ENCODE measurements around the gene KLHL22.
"Not testable (repeated sequence)": the region's sequence is repeated elsewhere in the genome, so short reads cannot be mapped to it uniquely, and the experiment has no call there.

KLHL22 gene

DNA sequence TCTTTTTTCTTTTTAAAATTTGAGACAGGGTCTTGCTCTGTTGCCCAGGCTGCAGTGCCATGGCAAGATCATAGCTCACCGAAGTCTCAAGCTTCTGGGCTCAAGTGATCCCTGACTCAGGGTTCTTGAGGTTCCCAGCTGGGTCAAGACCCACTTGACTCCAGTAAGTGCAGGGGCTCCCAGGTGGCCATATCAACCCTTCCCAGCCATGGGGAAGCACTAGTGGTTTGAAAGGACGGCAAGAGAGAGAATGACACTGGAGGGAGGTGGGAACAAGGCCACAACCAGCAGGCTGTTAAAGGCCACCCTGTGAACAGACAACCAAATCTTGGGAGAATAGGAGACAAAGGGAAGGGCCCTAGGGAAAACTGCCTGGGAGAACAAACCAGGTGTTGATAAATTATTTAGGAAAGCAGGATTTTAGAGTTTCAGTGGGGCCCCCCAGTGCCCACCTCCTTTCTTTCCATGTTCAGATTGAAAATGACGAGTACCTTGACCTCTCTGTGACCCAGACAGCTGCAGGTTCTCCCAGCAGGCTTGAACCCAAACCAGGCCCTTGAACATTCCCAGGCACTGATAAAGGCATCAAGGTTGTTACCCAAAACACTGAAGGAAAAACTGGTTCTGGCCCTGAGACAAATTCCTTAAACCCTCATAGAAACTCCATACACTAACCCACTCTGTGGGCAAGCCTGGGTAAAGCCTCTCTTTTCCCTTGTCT is 28.8 kb downstream of the KLHL22 start:
- no peak for DNase-seq

DNA sequence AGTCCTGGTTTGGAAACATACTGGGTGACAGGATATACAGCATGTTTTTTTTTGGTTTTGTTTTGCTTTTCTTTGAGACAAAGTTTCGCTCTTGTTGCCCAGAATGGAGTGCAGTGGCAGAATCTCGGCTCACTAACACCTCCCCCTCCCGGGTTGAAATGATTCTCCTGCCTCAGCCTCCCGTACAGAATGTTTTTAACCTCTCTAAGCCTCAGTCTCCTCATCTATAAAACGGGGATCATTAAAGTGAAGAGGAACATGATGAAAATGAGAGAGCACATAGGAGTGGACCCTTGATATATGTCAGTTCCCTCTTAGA is 29.9 kb downstream of the KLHL22 start:
- DNase-seq = no peak

DNA sequence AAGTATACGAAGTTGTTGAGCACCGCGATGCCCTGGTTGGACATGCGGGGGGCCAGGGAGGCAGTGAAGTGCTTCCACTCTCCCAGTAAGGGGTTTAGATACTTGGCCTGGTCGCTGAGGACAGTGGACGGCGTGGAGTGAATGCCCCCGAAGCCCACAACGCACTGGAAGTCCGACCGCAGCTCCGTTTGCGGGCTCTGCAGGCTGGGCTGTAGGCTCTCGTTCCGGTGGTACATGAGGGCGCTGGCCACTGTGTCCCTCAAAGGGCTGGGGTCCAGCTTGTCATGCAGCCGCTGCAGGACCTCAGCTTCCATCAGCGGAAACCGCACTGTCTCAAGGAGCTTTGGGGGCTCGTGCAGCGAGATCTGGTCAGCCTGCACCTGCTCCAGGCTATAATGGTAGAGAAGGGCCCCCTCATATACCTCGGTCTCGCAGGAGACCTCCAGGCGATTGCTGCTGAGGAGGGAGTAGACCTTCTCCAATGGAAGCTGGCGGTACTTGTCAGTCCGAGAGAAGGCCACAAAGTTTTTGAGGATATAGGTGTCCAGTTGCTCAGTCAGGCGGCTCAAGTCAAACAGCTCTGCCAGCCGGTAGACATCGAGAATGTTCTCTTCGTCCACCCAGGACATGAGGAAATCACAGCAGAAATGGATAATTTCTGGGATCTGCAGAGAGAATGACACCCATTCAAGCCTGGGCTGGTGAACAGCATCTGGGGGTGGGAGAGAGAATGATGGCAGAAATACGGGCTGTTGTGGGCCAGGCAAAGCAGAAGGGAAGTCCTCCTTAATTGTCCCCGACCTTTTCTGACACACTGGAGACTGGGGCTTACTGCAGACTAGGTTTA is 30.5 kb downstream of the KLHL22 start:
- DNase-seq = no peak

DNA sequence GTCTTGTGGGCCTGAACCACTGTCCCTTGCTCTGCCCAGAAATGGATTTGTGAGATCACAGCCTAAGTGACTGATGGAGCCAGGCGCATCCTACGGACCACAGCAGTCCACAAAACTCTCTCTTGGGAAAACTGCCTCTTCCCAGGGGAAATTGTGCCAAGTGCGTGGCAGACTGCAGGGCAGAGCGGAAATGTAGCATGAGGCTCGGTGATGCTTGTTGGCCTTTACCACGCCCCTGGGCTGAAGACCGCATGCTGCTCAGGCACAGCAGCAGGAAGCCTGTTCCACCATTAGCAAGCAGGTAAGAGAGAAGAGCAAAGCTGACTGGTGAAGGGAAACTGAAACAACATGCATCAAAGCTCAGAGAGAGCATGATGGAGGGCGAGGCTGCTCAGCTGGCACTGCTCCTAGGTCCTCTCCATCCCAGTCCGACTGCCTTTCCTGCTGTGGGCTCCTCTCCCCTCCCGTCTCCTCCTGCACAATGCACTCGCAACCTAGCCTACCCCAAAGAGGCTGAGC is 31.4 kb downstream of the KLHL22 start:
- DNase-seq = no peak

DNA sequence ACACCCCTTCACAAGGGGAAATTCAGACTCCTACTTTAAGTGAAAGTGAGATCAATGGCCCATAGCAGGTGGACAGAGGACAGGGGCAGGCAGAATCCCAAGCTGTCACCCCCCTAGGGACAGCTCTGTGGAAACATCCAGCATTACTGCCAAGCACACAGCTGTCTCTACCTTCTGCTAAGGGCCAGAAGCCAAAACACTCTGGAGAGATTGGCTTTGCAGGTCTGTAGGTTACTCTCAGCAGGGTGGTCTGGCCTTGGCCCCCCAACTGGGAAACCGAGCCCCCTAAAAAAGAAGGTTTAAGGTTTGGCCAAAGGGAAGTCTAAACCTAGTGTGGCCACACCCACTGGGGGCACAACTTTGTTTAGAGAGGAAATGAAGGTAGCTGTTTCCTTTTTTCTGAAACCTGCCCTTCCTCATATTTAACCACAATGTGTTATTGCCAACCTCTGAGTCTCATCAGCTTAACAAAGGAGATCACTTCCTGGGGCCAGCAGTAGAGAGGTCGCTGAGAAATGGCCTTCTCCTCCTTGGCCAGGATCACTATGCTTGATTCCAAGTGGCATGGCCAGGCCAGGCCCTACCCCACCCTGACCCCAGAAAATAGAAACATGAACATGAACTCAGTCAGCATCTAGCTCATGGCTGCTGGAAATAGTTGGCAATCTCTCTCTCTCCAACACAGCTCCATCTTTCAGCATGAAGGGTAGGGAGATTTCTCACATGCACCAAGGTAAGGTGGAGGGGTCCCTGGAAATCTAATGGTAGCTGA is 32.1 kb downstream of the KLHL22 start:
- no peak for DNase-seq

DNA sequence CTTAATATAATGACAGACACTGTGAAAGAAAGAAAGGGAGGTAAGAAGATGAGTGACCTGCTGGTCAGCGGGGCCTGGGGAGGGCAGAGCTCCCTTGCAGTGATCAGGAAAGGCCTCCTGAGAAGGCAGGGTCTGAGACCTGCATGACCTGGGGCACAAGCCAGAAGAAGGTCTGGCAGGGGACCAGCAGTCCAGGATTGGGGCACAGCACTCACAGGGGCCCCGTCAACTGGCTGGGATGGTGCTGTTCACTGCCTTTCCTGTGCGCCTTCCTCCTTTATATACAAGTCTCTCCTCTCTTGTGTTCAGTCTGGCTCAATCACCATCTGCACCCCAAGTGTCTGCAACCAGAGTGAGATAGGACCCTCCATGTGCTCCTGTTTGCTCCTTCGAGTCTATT is 35.7 kb downstream of the KLHL22 start:
- DNase-seq = no peak

DNA sequence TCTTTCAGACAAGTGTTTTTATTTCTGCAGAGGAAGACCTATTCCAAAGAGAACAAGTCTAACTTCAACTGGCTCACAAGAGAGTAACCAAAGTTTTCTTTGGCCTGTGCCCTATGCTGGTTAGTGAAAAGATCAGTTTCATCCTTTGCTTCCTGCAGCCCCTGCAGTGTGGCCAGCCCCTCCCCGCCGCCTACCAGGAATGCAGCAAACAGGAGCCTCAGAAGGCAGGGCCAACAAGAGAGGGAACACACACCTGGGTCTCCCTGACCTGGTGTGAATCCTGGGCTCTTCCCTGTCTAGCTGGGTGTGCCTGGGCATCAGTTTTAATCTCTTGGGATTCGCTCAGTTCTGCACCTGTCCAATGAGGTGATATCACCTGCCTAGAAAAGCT is 36.4 kb downstream of the KLHL22 start:
- no peak for DNase-seq

DNA sequence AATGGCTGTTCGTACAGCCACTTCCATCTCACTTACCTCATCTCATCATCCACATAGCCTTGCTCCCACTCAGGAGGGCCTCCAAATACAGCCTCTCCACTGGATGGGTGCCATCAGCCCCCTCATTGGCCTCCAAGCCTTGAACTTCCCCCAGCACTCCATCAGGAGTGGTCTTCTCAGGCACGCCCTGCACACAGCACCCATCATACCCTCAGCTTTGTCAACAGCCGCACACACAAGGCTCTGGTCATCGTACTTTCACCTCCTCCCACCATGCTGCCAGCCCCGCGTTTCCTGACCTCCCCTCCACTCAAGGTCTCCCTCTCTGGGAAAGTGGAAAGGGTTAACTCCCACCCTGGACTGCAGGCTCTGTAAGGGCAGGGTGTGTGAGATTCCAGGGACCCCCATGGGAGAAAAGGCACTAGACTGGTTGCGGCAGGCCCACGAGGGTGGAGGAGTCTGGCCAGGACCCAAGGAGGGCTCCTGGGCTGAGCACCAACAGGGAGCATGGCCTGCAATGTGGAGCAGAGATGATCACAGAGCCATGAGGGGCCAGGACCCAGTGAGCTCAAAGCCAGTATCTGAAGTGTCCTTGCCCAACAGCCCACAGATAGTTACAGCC is 37.0 kb downstream of the KLHL22 start:
- DNase-seq = no peak

DNA sequence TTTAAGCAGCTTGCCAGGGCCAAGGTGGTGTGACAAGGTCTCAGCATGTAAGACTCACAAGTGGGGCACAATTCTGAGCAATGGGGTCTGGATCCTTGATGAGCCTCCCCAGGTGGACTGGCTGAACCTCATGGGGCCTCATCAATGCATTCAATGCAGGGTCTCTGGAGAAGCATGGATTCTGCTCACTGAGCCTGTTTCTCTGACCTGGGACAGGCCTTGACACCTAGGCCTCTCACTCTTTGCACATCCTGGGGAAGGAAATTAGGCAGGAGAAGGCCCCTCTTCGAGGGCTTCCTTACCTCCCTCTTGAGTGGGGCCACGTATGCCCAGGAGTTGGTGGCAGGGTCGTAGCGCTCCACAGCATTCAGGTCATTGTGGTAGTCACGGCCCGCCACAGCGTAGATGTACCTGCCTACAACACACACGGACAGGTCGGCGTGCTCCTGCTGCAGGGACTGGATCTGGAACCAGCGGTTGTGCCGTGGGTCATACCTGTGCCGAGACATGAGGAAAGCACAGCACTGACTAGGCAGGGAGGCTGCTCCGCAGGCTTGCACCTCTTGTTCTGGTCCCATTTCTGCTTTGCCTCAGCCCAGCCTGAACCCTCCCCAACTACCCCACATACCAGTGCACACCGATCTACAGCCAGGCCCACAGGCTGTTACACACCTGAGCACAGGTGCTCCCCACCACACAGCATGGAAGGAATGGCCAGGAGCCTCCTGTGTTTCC is 37.9 kb downstream of the KLHL22 start:
- DNase-seq = no peak

DNA sequence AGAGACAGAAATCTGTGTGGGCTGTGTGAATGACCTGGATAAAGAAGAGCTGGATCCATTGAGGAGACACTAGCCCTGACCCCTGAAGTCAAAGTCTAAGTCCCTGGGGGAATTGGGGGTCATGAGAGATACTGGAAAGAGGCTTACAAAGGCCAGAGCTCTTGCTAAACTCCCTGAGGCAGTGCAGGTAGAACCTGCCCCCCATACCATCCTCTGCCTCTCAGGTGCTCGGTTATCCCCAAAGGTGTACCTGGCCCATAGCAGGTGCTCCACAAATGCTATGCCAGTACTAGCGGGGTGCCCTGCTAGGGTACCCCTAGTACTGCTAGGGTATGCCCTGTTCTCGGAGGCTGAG is 38.9 kb downstream of the KLHL22 start:
- DNase-seq = no peak

DNA sequence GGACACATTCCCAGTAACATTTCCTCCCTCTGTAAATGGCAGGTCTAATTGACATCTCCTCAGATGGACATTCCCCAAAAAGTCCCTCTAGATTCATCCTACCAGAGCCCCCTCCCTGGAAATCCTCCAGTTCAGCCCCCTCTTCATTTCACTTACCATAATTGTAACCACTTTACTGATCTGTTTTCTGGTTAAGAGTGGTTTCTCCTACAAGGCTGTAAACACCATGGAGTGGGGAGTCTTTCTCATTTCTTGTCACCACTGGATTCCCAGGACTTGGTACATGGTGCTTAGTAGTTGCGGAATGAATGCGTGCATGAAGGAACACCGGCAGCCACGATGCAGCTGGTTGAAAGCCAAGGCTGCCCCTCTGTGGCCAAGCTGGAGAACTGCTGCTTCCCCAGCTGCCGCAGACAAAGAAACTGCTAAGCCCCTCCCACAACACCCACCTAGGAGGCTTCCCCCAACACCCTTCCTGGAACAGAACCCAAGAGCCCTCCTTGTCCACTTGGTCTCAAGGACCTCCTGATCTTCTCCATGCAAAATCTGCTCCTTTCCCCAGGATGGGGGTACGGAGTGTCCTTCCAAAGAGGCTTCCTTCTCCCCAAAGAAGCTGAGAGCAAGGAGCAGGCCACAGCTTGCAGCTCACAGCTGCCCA is 39.4 kb downstream of the KLHL22 start:
- no peak for DNase-seq

DNA sequence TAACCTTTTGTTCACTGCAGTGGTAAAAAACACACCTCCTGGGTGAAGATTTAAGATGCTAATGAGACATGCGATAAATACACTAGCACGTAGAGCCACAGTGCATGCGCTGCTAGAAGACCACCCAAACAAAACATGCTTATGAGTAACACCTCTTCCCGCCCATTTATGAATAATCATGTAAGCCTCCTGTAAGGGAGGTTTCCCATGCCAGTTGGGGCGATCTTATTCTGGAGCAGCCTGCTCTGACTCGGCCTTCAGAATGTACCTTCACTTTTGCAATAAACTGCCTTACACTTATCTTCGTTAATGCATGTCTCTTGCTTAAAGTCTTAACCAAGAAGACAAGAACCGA is 39.9 kb downstream of the KLHL22 start:
- DNase-seq = no peak

DNA sequence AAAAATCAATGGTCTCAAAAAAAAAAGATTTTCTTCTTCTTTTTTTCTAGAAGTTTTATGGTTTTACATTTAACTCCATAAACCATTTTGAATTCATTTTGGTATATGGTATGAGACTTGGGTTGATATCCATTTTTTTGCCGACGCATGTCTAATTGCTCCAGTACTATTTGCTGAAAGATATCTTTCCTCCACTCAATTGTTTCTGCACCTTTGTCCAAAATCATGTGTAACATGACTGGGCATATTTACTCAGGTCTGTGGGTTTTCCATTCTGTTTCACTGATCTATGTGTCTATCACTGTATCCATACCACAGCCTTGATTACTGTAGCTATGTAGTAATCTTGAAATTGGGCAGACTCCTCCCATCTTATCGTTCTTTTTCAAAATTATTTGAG is 42.4 kb downstream of the KLHL22 start:
- DNase-seq = no peak

DNA sequence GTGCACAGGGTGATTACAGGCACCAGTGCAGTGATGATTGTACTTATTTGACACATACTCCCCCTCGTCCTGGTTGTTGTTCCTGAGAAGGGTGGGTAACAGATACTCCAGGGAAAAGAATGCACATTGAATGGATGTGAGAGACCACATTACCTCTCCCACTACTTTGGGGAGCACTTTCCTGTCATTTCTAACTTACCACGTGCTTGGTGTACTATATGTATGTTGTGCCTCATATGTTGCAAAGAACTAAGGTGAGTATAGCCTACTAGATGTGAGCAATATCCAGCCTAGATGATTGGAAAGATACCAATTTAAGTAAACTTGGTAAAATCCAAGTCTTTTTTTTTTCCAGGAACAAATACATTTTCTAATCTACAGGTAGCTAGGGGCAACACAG is 43.7 kb downstream of the KLHL22 start:
- no peak for DNase-seq

DNA sequence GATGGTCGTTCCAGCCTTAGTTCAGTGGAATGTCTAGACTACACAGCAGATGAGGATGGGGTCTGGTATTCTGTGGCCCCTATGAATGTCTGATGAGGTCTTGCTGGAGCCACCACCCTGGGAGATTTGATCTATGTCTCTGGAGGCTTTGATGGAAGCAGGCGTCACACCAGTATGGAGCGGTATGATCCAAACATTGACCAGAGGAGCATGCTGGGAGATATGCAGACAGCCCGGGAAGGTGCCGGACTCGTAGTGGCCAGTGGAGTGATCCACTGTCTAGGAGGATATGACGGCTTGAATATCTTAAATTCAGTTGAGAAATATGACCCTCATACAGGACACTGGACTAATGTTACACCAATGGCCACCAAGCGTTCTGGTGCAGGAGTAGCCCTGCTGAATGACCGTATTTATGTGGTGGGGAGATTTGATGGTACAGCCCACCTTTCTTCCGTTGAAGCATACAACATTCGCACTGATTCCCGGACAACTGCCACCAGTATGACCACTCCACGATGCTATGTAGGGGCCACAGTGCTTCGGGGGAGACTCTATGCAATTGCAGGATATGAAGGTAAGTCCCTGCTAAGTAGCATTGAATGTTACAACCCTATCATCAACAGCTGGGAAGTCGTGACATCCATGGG is 44.3 kb downstream of the KLHL22 start:
- not testable (repeated sequence) for DNase-seq

DNA sequence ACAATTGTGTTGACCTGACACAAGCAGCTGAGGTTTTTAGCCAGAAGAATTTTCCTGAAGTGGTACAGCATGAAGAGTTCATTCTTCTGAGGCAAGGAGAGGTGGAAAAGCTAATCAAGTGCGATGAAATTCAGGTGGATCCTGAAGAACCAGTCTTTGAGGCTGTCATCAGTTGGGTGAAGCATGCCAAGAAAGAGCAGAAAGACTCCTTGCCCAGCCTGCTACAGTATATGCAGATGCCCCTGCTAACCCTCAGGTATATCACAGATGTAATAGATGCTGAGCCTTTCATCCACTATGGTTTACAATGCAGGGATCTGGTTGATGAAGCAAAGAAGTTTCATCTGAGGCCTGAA is 45.1 kb downstream of the KLHL22 start:
- DNase-seq = no peak

DNA sequence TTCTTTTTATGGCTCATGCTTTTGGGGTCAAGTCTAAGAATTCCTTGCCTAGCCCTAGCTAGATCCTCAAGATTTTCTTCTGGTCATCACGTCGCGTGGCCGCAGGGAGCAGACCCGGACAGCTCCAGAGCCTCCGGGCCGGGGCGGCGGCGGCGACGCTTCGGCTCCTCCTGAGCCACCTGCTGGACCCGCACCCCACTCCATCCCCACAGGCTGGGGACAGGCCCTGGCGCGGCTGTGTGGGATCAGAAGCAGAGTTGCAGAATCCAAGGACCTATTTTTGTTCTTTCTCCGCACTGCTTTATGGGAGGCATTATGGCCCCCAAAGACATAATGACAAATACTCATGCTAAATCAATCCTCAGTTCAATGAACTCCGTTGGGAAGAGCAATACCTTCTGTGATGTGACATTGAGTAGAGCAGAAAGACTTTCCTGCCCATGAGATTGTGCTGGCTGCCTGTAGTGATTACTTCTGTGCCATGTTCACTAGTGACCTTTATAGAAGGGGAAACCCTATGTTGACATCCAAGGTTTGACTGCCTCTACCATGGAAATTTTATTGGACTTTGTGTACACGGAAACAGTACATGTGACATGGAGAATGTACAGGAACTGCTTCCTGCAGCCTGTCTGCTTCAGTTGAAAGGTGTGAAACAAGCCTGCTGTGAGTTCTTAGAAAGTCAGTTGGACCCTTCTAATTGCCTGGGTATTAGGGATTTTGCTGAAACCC is 45.6 kb downstream of the KLHL22 start:
- no peak for DNase-seq

DNA sequence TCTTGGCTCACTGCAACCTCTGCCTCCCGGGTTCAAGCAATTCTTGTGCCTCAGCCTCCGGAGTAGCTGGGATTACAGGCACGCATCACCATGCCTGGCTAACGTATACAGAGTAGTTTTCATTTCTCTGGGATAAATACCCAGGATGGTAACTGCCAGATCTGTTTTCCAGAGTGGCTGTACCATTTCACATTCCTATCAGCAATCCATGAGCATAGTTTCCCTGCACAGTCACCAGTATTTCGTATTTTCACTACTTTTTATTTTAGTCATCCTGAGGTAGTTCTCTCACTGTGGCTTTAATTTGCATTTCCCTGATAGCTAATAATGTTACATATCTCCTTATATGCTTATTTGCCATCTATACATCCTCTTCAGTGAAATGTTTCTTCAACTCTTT is 47.0 kb downstream of the KLHL22 start:
- no peak for DNase-seq

DNA sequence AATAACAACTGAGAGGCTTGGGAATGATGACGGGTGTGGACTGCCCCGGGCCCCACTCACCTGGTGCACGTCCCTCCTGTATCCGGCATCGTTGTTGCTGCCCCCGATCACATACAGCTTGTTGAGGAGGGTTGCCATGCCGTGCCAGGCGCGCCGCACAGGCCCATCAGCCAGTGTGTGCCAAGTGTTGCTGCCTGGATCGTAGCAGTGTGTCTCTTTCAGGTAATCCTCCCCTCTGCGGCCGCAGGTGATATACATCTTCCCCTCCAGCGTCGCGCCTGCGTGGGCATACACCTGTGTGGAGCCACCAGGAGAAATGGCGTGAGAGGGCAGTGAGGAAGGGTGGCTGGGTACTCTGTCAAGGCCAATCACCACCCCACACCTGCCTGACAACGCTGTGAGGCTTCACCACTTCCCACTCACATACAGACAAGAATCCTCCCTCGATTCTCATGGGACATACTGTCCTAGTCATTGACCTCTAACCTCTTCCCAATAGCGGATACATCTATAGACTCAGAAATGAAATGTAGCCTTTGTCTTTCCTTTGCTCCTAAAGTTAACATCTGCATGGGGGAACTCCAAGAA is 49.1 kb downstream of the KLHL22 start:
- no peak for DNase-seq

DNA sequence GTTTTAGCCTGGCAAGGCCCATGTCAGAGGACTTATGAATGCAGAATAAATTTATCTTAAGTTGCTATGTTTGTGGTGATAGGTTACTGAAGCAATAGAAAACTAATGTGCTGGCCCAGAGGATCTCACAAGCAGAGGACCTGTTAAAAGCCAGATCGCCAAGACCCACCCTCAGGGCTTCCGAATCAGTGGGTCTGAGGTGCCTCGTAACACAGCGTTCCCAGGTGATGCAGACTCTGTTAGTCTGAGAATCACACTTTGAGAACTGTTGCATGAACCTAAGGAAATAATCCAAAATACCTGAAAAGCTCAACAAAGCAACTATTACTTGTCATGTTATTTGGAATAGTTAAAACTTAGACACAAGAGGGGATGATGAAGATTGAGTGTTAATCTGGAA is 51.3 kb downstream of the KLHL22 start:
- no peak for DNase-seq

All from NCI-H1436 treated with DMSO at 0.1 percent for 48 hours (cell line).